Measurements from ENCODE around the gene COL25A1.

- TF ChIP-seq CTCF (conservative IDR thresholded peaks at IDR 0.05; ENCODE audit: low read depth, low read length): no peak
- no peak for TF ChIP-seq EZH2 (IDR thresholded peaks at IDR 0.05; ENCODE audit: borderline replicate concordance, low read depth, low read length, poor library complexity, severe bottlenecking)
Observed at GRCh38 chr4:108979759-108980158, 322.7 kb downstream of the COL25A1 start.
